Measurements from ENCODE around the gene SMIM41.

The SMIM41 gene

GRCh38 chr12:52066346-52067080 lies 13.0 kb upstream of the SMIM41 start:
- DNase-seq, result no peak

GRCh38 chr12:52067081-52067374 lies 12.5 kb upstream of the SMIM41 start:
- no peak for DNase-seq

- DNase-seq, result peak; percentile 79
Observed at GRCh38 chr12:52069327-52070184, 9.9 kb upstream of the SMIM41 start, which contains the start of gene ATG101. Gene ATG101, plus strand, starts transcription at chr12:52069978. Its CDS starts 3,673 bp downstream, at chr12:52073651.

- DNase-seq, result no peak
Observed at GRCh38 chr12:52070185-52070925, 9.1 kb upstream of the SMIM41 start.

- no peak for DNase-seq
Observed at GRCh38 chr12:52073531-52074381, 5.7 kb upstream of the SMIM41 start.

- no peak for DNase-seq
Observed at GRCh38 chr12:52074971-52075724, 4.4 kb upstream of the SMIM41 start.

GRCh38 chr12:52076811-52077210 lies 2.7 kb upstream of the SMIM41 start:
- no peak for DNase-seq

GRCh38 chr12:52078276-52078675 lies 1.2 kb upstream of the SMIM41 start:
- DNase-seq, result no peak

- no peak for DNase-seq
Observed at GRCh38 chr12:52080403-52081251, 1.1 kb downstream of the SMIM41 start.

- DNase-seq, result no peak
Observed at GRCh38 chr12:52081263-52081733, 1.8 kb downstream of the SMIM41 start.

GRCh38 chr12:52082026-52082668 lies 2.6 kb downstream of the SMIM41 start:
- DNase-seq, result no peak

GRCh38 chr12:52082669-52082987 lies 3.1 kb downstream of the SMIM41 start:
- no peak for DNase-seq

GRCh38 chr12:52082988-52083637 lies 3.6 kb downstream of the SMIM41 start:
- DNase-seq, result peak; percentile 29

- no peak for DNase-seq
Observed at GRCh38 chr12:52083638-52083996, 4.1 kb downstream of the SMIM41 start.

- DNase-seq, result no peak
Observed at GRCh38 chr12:52084491-52085231, 5.2 kb downstream of the SMIM41 start.

- DNase-seq, result no peak
Observed at GRCh38 chr12:52085682-52086180, 6.2 kb downstream of the SMIM41 start.

GRCh38 chr12:52086366-52086765 lies 6.9 kb downstream of the SMIM41 start:
- no peak for DNase-seq

- DNase-seq, result no peak
Observed at GRCh38 chr12:52086944-52087835, 7.7 kb downstream of the SMIM41 start.
